GM19468 (cell line): ENCODE results near the gene LEAP2.
"Not testable (repeated sequence)": the region's sequence is repeated elsewhere in the genome, so short reads cannot be mapped to it uniquely, and the experiment has no call there.

ENCODE experiments used
- ATAC-seq: cut with Tn5 transposase; IDR thresholded peaks from one replicate; pipeline ENCODE4 v1.9.1; 2021; ENCODE audit warnings: mild to moderate bottlenecking, moderate library complexity, moderate number of reproducible peaks; ENCODE audit not compliant: unreplicated experiment; ENCODE audit errors: extremely low read depth

Gene LEAP2

GRCh38 chr5:132840313-132840712, 33.2 kb upstream of the LEAP2 start:
- ATAC-seq = no peak

DNA sequence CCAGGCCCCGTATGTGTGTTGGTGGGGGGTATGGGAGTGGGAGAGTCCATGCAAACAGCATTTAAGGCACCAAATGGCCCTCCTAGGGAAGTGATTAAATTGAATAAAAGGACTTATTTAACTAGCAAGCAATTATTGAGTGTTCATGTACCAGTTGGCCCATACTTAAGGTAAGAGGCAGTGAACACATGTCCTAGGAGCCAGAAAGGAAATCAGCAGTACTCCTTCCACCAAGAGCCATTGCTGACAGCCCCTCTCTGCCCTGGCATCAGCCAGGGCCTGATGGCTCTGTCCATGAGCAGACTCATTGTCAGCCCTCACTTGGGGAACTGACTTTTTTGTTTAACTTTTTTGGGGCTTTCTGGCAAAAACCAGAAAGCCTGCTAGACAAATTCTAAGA, 32.6 kb upstream of the LEAP2 start:
- no peak for ATAC-seq

DNA sequence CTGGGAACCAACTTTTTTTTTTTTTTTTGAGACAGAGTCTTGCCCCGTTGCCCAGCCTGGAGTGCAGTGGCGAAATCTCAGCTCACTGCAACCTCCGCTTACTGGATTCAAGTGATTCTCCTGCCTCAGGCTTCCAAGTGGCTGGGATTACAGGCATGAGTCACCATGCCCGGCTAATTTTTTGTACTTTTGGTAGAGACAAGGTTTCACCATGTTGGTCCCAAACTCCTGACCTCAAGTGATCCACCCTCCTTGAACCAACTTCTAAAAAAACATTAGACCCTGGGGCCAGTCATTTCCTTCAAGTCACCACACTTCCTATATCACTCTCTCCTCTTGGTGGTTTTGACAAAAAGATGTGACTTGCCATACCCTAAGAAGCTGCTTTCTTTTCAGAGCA, 32.2 kb upstream of the LEAP2 start:
- ATAC-seq = no peak

- ATAC-seq = no peak
Observed at GRCh38 chr5:132848270-132848669, 25.2 kb upstream of the LEAP2 start.

GRCh38 chr5:132849347-132849746, 24.1 kb upstream of the LEAP2 start:
- no peak for ATAC-seq

GRCh38 chr5:132850066-132850465, 23.4 kb upstream of the LEAP2 start:
- no peak for ATAC-seq

GRCh38 chr5:132853323-132853722, 20.1 kb upstream of the LEAP2 start:
- no peak for ATAC-seq

DNA sequence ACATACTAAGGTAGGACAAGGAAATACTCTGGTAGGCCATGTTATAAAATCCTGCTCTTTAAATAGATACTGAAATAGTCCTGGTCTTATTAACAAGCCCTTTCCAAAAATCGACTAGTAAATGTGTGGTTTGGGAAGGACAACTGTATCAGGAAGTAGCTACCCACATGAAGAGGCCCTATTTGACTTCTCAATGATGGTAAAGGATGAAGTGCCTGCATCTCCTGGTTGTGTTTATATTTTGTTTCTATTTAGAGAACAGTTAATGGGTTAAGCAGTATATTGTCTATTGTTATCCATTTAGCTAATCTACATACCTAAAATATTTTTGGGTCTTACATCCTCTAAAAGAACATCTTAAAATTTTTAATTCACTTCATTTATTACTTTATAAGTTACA, 19.7 kb upstream of the LEAP2 start:
- ATAC-seq = no peak

- no peak for ATAC-seq
Observed at GRCh38 chr5:132854301-132854700, 19.2 kb upstream of the LEAP2 start.

DNA sequence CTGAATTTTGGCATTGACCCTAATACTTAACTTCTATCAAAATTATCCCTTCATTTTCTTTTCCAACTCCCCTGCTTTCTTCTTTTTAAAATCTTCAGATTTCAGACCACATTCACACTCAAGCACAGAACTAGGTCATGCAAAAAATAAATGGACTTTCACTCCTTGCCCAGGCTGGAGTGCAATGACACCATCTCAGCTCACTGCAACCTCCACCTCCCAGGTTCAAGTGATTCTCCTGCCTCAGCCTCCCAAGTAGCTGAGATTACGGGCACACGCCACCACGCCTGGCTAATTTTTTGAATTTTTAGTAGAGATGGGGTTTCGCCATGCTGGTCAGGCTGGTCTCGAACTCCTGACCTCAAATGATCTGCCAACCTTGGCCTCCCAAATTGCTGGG, 18.5 kb upstream of the LEAP2 start:
- ATAC-seq = not testable (repeated sequence)

DNA sequence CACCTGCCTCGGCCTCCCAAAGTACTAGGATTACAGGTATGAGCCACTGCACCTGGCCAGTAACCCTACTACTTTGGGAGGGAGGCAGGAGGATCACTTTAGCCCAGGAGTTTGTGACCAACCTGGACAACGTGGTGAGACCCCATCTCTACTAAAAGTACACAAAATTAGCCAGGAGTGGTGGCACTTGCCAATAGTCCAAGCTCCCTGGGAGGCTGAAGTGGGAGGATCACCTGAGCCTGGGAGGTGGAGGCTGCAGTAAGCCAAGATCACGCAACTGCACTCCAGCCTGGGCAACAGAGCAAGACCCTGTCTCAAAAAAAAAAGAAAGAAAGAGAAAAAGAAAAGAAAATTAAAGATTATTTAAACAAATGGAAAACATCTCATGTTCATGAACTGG, 17.5 kb upstream of the LEAP2 start:
- no peak for ATAC-seq

- no peak for ATAC-seq
Observed at GRCh38 chr5:132859889-132860437, 13.5 kb upstream of the LEAP2 start.

DNA sequence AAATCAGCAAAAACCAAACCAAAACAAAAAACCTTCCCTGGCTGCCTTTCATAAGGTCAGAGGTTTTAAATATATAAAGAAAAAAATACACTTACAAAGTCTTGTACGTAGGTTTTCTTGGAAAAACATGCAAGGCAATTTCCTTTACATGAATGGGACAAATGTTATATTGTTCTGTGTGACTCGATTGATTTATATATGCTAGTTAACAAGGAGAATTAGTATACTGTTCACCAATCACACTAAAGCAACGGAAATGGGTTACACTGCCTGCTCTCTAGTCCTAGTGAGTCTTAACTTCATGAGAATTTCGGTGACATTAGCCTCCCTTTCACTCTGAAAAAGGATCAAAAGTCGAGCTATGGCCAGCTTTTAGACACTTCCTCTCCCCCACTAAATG, 12.7 kb upstream of the LEAP2 start:
- ATAC-seq = no peak

GRCh38 chr5:132865668-132866341, 7.7 kb upstream of the LEAP2 start:
- no peak for ATAC-seq

DNA sequence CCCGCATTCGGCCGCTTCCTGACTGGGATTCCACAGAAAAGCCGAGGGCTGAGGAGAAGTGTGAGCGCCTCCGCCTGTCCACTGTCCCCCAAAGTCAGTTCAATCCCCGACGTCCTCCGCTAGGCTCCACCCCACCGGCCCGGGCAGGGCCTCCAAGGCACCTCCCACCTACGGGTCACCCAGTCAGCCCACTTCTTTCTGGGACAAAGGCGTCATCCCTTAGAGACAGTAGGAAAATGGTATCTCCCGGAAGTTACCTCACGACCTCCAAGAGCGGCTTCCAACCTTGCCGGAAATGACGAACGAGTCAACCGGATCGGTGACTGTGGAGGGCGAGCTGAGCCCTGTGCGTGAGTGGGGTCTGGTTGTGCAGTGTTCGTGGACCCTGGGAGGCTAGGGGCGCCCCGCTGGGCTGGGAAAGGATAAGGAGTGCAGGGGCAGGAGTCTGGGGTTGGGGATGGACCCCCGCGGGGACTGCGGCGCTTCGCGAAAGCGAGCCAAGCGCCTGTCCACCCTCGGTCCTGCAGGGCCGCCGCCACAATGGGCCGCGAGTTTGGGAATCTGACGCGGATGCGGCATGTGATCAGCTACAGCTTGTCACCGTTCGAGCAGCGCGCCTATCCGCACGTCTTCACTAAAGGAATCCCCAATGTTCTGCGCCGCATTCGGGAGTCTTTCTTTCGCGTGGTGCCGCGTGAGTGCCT, 7.0 kb upstream of the LEAP2 start, which contains the start of the genes GDF9 and UQCRQ:
GDF9 (minus strand) TSS at position 128 of the 704 bp plus-strand sequence. CDS start 1,936 bp downstream, outside the sequence.
UQCRQ (plus strand) TSS at position 301 of the 704 bp plus-strand sequence; CDS start at position 541, 240 bp downstream.
- peak; percentile 89 for ATAC-seq

GRCh38 chr5:132867046-132867451, 6.4 kb upstream of the LEAP2 start:
- ATAC-seq = peak; percentile 2

DNA sequence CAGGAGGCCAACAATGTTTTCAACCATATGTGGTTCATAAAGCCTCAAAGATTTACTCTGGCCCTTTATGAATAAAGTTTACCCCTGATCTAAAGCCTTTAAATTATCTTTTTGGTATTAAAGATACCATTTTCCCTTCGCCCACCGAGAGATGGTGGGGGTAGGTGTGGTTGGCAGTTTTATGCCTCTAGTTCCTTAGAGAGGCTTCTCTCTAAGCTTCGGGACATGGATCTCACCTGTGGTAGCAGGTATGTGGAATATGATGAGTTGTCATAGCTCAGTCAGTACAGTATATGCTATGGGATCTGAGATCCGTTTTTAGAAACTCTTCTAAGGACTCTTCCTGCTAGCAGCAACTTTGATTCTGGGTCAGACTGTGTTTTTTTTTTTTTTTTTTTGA, 4.7 kb upstream of the LEAP2 start:
- no peak for ATAC-seq

DNA sequence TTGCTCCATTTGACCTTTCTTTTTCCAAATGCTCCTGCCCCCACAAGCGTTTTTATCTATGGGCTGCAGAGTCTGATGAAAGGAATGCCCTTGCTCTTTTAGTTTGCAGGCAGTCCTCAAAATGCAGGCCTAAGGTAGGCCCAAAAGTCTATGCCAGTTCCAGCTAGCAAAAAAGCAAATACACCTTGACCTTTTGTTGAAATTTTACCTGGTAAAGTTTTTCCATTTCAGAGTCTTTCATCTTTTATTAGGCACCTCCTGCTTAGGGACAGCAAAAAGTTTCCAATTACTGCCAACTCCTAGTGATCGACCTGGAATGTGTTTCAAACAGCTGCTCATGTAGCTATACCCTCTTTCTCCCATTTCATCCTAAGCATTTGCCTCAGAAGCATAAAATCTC, 2.7 kb upstream of the LEAP2 start:
- ATAC-seq = no peak

DNA sequence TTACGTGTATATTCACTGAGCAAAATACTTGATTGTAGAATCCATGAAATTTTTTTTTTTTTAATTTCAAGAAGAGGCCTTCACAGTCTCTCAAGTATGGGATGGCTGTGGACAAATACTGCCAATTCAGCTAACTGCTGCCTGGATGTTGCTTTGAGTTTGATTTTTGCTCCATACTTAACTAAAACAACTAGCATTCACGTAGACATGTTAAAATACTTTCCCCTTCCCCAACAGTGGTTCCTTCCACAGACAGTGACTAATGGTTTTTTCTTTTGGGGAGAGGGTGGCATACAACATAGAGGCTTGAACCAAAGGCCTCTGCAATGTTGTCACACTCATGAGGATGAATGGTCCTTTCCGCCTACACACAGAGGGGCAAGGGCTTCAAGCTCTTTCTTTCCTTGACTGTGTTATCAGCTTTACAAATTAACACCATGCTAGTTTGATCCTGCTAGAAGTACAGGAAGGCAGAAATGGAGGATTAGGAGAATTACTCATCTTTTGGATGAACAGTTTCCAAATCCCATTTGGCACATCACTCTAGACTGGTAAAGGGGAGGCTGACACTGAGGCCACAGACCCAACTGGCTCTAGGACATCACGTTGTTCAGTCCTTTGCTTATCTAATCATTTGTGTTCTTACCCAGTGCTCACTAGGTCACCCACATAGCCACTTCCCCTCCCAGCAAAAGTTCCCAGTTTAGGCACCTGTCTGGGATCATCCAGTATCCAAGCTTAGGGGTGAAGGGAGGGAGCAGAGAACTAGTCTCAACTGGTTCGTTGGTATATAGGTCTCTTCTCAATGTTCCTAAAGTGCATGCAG, 1.8 kb upstream of the LEAP2 start:
- ATAC-seq = no peak

- ATAC-seq = no peak
Observed at GRCh38 chr5:132872788-132873118, 715 bp upstream of the LEAP2 start.

DNA sequence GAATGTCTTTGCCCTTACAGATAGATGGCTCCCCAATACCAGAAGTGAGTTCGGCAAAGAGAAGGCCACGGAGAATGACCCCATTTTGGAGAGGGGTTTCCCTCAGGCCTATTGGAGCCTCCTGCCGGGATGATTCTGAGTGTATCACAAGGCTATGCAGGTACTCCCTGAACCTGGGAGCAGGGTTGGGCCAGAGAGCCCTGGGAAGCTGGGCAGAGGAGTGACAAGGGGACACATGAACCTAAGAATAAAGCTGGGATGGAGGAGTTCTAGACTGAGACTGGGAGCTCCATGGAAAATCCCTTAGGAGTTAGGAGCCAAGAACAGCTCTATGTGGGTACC, 433 bp downstream of the LEAP2 start:
- no peak for ATAC-seq
